ENCODE measurements around the gene ADAM11.
A peak's percentile ranks its signal among the peaks of the same experiment; 100 is the strongest.

Gene ADAM11

DNA sequence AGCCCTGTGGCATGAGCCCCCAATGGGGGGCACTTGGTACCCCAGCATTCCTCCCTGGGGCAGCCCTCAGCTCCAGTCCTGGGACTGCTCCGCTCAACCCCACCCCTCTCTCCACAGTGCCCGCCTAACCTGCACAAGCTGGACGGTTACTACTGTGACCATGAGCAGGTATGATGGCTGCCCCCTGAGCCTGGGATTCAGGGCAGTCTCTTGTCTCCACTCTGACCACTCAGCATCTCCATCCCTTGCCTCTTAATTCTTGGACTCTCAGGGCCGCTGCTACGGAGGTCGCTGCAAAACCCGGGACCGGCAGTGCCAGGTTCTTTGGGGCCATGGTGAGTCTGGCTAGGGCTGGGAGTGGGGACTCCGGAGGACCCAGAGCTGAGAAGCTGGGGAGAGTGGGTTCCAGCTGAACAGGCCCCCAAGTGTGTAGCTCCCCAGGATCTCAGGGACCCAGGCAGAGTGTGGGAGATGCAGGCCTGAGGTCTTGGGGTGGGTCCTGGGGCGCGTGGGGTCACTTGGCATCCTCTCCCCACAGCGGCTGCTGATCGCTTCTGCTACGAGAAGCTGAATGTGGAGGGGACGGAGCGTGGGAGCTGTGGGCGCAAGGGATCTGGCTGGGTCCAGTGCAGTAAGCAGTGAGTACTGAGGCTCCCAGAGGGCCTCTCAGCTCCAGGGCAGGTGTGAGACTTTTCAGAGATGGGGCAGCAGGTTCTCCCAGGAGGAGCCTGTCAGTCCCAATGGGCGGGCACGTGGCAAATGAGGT is 18.0 kb downstream of the ADAM11 start:
- DNase-seq: no peak

DNA sequence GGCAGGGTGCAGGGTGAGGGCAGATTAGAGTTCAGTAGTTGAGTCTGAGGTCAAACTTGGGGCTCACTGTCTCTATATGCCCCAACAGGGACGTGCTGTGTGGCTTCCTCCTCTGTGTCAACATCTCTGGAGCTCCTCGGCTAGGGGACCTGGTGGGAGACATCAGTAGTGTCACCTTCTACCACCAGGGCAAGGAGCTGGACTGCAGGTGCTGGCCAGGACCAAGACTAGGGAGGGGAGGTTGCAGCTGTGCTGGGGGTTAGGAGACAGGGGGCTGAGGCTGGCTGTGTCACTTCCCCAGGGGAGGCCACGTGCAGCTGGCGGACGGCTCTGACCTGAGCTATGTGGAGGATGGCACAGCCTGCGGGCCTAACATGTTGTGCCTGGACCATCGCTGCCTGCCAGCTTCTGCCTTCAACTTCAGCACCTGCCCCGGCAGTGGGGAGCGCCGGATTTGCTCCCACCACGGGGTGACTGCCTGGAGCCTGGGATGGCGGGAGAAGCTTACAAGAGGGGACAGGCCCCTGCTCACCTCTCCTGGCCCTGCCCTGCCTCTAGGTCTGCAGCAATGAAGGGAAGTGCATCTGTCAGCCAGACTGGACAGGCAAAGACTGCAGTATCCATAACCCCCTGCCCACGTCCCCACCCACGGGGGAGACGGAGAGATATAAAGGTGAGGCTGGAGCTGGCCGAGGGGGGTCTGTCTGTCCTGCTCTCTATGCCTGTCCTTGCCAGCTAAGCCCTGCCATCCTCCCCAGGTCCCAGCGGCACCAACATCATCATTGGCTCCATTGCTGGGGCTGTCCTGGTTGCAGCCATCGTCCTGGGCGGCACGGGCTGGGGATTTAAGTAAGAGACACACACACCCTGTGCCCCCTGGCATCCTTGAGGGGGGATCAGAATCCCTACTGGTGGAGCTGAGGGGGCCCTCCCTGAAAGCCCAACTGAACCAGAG is 18.9 kb downstream of the ADAM11 start:
- DNase-seq: no peak

DNA sequence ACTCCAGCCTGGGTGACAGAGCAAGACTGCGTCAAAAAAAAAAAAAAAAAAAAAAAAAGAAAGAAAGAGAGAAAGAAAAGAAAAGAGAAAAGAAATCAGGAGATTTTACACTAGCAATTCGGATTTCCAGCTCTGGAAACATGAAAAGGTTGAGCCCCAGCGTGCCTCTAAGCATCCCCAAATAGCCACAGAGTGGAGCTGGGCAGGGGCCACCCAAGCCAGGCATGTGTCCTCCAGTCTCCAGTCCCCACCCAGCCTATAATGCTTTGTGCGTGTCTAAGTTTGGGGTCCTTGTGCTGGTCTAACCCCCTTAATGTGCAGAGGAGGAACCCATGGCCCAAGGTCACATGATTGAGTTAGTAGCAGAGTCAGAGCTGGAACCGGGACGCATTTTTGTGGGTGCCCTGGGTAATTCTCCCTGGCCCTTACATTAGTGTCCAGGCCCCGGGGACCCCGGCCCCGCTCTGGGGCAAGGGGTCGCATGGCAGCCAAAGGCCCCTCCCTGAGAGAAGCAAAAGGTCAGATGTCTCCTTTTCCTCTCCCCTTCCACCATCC is 19.9 kb downstream of the ADAM11 start:
- DNase-seq: no peak

DNA sequence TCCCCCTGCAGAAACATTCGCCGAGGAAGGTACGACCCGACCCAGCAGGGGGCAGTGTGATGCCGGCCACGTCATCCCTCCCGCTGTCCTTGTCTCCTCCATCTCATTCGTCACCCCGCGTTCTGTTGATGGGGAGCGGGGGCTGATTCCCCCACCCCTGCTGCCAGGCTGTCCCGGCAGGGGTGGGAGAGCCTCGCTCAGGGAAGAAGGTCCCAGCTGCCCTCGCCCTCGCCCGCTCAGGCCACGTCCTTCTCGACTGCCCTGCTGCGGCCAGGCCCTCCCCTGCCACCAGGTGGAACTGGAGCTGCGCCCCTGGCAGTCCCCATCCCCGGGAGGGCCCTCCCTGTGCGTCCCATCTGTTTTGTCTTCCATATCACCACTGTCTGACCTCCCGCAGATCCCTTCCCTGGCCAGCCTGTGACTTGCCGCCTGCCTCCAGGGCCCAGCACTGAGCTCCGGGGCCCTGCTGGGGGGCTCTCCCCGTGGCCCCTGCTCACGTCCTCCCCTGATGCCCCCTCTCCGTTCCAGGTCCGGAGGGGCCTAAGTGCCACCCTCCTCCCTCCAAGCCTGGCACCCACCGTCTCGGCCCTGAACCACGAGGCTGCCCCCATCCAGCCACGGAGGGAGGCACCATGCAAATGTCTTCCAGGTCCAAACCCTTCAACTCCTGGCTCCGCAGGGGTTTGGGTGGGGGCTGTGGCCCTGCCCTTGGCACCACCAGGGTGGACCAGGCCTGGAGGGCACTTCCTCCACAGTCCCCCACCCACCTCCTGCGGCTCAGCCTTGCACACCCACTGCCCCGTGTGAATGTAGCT is 20.6 kb downstream of the ADAM11 start:
- peak; percentile 74 for DNase-seq

DNA sequence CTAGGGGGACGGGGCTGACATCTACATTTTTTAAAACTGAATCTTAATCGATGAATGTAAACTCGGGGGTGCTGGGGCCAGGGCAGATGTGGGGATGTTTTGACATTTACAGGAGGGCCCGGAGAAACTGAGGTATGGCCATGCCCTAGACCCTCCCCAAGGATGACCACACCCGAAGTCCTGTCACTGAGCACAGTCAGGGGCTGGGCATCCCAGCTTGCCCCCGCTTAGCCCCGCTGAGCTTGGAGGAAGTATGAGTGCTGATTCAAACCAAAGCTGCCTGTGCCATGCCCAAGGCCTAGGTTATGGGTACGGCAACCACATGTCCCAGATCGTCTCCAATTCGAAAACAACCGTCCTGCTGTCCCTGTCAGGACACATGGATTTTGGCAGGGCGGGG is 21.4 kb downstream of the ADAM11 start:
- no peak for DNase-seq

DNA sequence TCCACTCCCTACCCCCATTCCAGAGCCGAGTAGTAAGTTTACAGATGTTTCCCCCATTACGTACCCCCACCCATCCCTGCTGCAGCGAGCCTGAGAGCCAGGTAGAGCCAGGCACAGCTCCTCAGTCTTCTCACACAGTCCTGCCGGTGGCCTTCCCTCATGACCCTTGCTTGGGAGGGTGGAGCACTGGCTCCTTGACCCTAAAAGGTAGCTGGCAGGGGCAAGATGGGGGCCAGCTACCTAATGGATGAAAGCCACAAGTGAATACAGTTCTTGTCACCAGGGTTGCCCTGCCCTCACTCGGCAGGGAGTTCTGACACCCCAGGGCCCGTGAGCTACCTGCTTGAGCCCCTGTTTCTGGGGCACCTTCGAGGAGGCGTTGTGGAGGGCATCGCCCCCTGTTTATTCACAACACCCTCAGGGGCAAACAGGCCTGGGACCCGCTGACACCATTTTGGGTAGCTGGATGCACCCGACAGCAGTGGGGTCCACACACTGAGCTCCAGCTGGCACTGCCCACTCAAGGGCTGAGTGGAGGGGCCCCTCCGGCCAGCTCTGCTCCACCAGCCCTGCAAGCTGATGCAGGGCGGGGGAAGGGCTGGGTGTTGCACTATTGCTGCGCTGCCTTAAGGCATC is 22.2 kb downstream of the ADAM11 start:
- no peak for DNase-seq

DNA sequence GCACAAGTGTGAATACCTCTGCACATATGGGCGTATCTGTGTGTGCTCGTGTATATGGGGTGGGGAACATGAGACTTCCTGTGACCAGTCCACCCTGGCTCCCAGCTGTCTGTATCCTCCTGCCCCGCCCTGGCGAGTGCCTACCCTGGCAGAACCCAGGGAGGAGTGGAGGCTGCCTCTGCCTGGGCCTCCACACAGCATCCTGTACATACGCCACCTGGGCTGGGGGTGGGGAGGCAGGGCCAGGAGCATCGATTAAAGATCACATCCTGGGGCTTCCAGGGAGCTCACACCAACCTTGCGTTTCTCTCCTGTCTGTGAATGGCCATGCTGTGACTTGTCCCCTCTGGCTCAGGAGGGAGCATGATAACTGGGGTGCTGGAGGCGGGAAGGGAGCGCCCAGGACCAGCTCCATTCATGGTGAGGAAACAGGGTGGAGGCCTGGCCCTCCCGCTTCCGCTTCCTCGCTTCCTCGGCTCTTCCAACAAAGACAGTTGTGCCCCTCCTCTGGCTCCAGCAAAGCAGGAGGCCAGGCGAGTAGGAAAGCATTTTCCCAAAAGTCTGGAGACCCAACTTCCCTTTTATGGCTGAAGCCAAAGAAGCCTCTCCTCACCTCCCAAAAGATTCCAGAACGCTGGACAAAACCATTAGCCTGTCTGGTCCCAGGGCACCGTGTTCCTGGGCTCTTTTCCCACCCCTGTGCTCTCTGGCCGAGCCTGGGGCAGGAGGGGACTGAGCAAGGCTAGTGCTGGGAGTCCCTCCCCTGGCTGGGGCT is 22.9 kb downstream of the ADAM11 start:
- no peak for DNase-seq

DNA sequence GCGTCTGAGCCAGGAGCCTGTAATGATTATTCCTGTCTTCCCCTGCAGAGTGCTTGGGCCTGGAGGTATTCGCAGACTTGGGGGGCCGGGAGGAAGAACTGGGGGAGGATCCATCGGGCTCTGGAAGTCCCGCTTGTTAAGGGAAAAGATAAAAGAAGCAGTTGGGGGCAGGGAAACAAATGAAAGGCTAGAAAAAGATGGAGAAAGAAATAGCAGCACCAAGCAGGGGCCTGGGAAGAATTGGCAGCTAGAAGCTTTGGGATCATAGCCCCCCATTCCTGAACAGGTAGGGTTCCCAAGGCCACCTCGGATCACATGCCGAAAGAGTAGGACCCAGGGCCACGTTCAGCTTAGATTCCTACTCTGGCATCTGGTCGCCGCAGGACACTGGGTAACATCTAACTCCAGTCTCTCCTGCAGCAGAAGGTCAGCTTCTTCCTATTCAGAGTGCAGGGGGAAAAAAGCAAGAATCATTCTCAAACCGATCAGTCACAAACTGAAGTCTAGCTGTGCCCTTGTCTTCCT is 23.6 kb downstream of the ADAM11 start:
- no peak for DNase-seq

DNA sequence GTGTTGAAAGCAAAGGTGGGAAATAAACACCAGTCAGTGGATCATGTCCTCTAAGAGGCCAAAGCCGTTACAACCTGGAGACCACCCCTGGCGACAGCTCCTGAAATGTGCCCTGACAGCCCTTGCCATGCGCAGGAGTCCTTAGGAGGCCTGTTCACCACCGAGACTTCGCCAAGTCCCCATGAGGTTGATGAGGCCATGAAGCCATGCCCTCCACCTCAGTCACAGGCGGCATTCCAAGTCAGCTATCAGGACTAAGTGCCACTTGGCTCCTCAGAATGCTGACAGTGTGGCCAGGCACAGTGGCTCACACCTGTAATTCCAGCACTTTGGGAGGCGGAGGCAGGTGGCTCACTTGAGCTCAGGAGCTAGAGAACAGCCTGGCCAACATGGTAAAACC is 27.1 kb downstream of the ADAM11 start:
- no peak for DNase-seq

DNA sequence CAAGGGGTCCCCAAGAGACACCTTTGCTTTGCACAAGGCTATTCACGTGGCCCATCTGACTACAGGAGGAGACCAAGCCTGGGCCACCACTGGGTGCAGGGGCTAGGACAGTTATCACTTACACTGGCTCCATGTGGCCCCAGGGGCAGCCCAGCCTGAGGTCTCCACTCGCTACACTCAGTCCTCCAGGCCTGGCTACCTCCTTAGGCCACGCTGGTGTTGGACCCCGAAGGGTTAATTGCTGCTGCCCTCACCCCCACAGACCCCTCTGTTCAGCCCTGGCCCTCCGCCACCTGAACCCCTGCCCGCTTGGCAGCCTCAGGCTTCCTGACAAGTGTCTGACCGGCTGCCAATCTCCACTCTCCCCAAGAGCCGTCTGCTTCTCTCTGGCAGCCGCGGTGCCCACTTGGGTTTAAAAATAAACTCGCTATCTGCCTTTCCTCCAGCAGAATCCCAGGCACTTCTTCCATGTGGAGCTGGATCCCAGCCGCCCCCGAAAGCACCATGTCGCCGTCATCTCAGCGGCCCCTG is 27.8 kb downstream of the ADAM11 start:
- no peak for DNase-seq

DNA sequence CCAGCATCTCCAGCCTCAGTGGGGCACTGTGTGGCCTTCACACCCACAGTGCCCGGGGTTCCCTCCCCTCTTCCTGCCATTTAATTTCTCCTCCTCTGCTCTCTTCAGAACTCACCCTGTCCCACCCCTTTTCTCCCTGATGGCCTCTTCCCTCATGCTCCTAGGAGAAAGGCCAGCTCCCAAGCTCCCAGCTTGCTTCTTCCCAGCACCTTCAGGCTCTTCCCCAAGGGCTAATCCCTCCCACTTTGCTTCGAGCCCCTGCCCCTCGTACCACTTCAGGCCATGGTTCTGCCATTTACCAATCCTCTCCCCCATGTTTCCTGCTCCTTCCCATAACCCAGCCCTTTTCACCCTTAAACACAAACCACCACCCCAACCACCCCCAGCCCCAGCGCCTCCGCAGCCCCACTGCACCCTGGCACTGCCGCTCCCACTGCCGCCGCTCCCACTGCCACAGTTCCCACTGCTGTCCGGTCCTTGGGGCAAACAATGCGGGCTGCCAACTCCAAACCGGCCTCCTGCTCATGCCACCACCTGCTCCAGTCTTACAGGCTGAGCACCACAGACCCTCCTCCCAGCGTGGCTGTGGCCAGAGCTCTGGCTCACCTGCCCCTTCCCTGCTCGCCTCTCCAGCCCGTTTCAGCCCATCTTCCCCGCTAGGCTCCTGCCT is 28.6 kb downstream of the ADAM11 start:
- DNase-seq: no peak

DNA sequence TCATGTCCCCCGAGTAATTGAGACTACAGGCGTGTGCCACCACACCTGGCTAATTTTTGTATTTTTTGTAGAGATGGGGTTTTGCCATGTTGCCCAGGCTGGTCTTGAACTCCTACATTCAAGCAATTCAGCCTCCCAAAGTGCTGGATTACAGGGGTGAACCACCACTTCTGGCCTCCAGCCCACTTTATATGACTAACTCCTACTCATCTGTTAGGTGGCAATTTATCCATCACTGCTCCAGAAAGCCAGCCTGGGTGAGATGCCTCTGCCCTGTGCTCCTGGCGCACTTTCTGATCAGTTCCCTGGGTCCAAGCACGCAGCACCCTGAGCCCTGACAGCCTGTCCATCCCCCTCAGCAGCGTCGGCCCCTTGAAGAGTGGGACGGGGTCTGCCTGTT is 29.4 kb downstream of the ADAM11 start:
- no peak for DNase-seq

DNA sequence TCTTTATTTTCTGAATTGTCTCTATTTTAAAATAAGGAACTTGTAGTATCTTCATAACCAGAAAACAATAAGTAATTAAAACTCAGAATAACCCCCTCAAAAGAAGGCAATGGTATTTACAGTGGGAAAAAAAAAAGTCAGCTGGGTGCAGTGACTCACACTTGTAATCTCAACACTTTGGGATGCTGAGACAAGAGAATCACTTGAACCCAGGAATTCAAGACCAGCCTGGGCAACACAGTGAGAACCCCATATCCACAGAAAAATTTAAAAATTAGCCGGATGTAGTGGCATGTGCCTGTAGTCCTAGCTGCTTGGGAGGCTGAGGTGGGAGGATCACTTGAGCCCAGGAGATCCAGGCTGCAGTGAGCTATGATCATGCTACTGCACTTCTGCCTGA is 33.5 kb downstream of the ADAM11 start:
- DNase-seq: no peak

DNA sequence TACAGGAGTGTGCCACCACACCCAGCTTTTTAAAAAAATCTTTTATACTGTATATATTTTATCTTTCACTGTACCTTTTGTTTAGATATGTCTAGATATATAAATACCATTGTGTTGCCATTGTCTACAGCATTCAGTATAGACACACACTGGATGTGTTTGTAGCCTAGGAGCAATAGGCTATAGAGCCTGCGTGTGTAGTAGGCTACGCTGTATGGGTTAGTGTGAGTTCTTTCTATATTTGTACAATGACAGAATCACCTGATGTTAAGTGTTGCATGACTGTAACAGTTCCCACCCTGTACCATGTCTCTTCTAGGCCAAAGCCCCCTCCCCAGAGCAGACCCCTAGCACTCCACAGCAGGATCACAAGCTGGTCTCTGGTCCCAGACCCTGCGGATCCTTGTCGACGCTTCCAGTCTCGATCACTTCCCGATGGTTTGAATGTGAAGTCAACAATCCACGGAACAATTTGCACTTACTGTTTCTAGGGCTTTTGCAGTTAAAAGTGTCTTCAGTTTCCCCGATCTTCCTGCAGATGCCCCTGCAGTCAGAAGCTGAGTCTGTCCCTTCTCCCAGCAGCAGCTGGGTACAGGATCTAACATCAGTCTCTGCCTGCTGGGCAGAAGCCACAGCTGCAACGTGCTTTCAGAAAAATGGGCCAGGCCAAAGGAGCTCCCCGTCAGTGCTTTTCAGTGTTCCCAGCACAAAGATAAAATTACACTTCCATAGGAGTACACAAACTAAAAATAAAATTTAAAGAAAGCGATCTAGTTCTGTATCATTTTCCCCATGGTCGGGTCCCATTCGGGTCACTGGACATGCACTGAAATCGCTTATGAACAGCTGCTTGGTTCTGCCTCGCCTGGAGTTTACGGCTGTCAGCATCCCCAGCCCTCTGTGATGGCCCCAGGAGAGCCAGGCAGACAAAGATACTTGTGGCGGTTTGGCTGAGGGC is 35.4 kb downstream of the ADAM11 start:
- no peak for DNase-seq

DNA sequence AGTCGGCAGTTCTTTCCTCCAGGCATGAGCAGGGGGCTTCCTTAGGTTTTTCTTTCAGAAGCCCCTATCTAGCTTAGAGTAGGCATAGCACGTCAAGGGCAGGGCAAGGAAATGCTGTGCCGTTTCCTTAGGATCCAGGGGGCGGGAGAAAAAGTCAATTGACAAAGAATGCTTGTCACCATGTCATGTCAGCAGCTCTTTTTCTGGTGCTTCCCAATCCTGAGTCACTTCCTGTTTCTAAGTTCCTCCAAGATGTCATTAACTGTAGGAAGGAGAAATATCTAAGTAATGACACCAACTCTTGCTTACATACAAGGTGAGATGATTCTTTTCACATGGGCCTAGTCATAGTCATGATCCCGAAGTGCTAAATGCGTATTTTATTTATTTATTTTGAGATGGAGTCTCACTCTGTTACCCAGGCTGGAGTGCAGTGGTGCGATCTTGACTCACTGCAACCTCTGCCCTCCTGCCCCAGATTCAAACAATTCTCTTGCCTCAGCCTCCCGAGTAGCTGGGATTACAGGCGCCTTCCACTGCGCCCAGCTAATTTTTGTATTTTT is 36.1 kb downstream of the ADAM11 start:
- no peak for DNase-seq

DNA sequence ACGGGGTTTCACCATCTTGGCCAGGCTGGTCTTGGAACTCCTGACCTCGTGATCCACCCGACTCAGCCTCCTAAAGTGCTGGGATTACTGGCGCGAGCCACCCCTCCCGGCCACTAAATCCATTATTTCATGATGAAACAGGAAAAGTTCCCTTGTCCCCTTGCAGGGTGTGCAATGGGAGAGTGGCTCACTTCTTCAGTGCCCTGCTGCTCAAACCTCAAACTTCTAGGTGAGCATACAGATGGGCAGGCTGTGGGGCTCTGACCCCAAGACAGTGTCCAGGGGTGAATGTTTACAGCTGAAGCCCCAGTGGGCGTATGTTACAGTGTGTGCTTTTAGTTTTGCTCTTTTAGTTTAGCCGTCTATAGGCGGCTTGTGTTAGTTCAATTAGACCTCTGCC is 36.6 kb downstream of the ADAM11 start:
- no peak for DNase-seq

DNA sequence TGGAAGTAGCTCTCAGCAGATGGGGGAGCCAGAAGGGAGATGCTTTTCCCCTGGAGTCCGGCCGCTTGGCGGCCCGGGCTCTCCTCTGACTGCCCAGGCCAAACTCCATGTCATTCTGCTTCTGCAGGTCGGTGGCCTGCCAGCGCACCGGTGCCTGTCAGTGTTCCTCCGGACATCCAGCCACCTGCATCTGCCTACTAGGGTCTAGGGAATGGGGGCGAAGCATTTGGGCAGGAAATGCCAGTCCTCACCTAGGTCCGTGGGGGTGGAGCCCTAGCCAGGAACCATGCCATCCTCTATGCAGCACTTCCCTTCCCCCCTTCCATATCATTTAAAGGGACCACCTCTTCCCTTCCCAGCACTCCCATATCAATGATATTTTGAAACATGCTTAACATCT is 37.1 kb downstream of the ADAM11 start:
- DNase-seq: no peak

DNA sequence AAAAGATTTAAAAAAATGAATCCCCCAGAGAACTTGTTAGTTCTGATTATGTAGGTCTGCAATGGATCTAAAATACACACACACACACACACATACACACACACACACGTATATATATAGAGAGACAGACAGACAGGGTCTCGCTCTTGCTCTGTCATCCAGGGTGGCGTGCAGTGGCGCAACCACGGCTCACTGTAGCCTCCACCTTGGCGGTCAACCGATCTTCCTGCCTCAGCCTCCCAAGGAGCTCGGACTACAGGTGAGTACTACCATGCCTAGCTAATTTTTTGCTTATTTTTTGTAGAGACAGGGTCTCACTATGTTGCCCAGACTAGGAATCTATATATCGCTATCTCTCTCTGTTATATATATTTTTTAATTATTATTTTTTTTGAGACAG is 37.9 kb downstream of the ADAM11 start:
- no peak for DNase-seq

DNA sequence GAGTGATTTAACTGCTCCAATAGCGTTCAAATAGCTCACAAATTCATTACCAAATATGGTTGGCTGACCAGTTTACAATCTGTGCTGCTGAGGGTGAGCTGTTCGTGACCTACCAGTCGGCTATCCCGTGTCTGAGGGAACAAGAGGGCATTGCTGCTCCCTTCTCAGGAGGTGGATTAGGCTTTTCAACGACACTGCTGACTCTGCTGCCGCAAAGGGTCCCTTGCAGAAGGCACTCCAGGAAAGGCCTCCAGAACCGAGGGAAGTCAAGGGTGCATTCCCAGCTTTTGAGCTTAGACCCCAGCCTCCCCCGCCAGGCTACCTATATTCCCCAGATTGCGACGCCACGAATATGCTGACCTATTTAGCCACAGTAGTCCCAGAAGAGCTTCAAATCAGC is 39.0 kb downstream of the ADAM11 start:
- DNase-seq: no peak

Measured in midbrain (tissue), 1 donor.